ENCODE data around the gene COL15A1. TPM values are rescaled to one million over a fixed set of nuclear protein-coding genes. Genes with fewer than 3 reads are reported as not detected.

Gene COL15A1
- total and polyA plus RNA-seq, 2 donors (not counting 1 experiment from before 2014, with no cell fraction given): not detected

- H3K27me3 ChIP-seq (replicated peaks in 1 of 4; ENCODE audit: control extremely low read depth in 1 of 4, control insufficient read depth in 3 of 4, insufficient read depth in 4 of 4, low read length in 3 of 4): peaks cover 0 to 2% (median 0%) of the 10 kb centered on the region in 4 experiments
- WGBS (ENCODE audit: insufficient coverage): 71% methylated on average over 4 of the region's 8 CpGs
- H3K4me3 ChIP-seq (ENCODE audit: control extremely low read depth in 1 of 5, extremely low read depth in 1 of 5, insufficient read depth in 1 of 5, low read depth in 2 of 5, low read length in 4 of 5): no peak overlapping the region
- H2AFZ ChIP-seq (ENCODE audit: insufficient read depth, low read depth, low read length, poor library complexity, severe bottlenecking): no peak overlapping the region
- no peak for DNase-seq
- Mint-ChIP-seq H3K4me1 (no peaks in the 10 kb centered on the region), H3K4me3 (no peak overlapping the region), H3K27ac (no peak overlapping the region), H3K9me3 (ENCODE audit: insufficient read depth) (no peaks in the 10 kb centered on the region), H3K27me3 (peaks cover 17% of the 10 kb centered on the region)
- no peaks in the 10 kb centered on the region for H3K79me2 ChIP-seq (ENCODE audit: control insufficient read depth, insufficient read depth, low read length)
- H4K20me1 ChIP-seq (ENCODE audit: control insufficient read depth, insufficient read depth, low read length, poor library complexity, severe bottlenecking): no peaks in the 10 kb centered on the region
- H3K4me1 ChIP-seq (ENCODE audit: control insufficient read depth in 2 of 2, insufficient read depth in 2 of 2, low read length in 2 of 2): no peaks in the 10 kb centered on the region
- no peaks in the 10 kb centered on the region for H3K9me3 ChIP-seq (ENCODE audit: control extremely low read depth in 1 of 3, control insufficient read depth in 2 of 3, insufficient read depth in 1 of 3, low read length in 2 of 3)
- H3K9ac ChIP-seq (ENCODE audit: low read length): no peak overlapping the region
- H3K36me3 ChIP-seq (replicated peaks in 1 of 2; ENCODE audit: control extremely low read depth in 1 of 2, control insufficient read depth in 1 of 2, extremely low read depth in 1 of 2, insufficient read depth in 2 of 2, low read length in 1 of 2): no peaks in the 10 kb centered on the region
- H3K4me2 ChIP-seq (replicated peaks; ENCODE audit: low read depth, low read length, poor library complexity, severe bottlenecking): no peak overlapping the region
- POLR2A ChIA-PET: no interaction called here
- TF ChIP-seq EZH2 (IDR thresholded peaks at IDR 0.05; ENCODE audit: borderline replicate concordance, insufficient read depth, low read depth, low read length, poor library complexity, severe bottlenecking): no peak
- TF ChIP-seq CTCF (IDR thresholded peaks at IDR 0.05): no peak
- H3K27ac ChIP-seq (ENCODE audit: low read length in 2 of 2): no peak overlapping the region
- intact Hi-C loops (cut with micrococcal nuclease): no loop called here
- ATAC-seq (ENCODE audit: low read depth): no peak
- CTCF ChIA-PET: no interaction called here
Measured at GRCh38 chr9:98906273-98907040, 37.2 kb upstream of the COL15A1 start.

- Histone ChIP-seq H2AFZ (ENCODE audit: insufficient read depth, low read depth, low read length, poor library complexity, severe bottlenecking) (no peak overlapping the region), H3K4me3 (ENCODE audit: control extremely low read depth in 1 of 5, extremely low read depth in 1 of 5, insufficient read depth in 1 of 5, low read depth in 2 of 5, low read length in 4 of 5) (no peak overlapping the region), H3K27ac (ENCODE audit: low read length in 2 of 2) (no peak overlapping the region), H3K79me2 (ENCODE audit: control insufficient read depth, insufficient read depth, low read length) (no peaks in the 10 kb centered on the region), H3K4me2 (replicated peaks; ENCODE audit: low read depth, low read length, poor library complexity, severe bottlenecking) (no peak overlapping the region), H3K4me1 (ENCODE audit: control insufficient read depth in 2 of 2, insufficient read depth in 2 of 2, low read length in 2 of 2) (no peaks in the 10 kb centered on the region), H3K27me3 (replicated peaks in 1 of 4; ENCODE audit: control extremely low read depth in 1 of 4, control insufficient read depth in 3 of 4, insufficient read depth in 4 of 4, low read length in 3 of 4) (peaks cover 0 to 2% (median 0%) of the 10 kb centered on the region in 4 experiments), H3K36me3 (replicated peaks in 1 of 2; ENCODE audit: control extremely low read depth in 1 of 2, control insufficient read depth in 1 of 2, extremely low read depth in 1 of 2, insufficient read depth in 2 of 2, low read length in 1 of 2) (no peaks in the 10 kb centered on the region), H3K9ac (ENCODE audit: low read length) (no peak overlapping the region), H3K9me3 (ENCODE audit: control extremely low read depth in 1 of 3, control insufficient read depth in 2 of 3, insufficient read depth in 1 of 3, low read length in 2 of 3) (no peaks in the 10 kb centered on the region), H4K20me1 (ENCODE audit: control insufficient read depth, insufficient read depth, low read length, poor library complexity, severe bottlenecking) (no peaks in the 10 kb centered on the region)
- intact Hi-C loops (cut with micrococcal nuclease): no loop called here
- no peak overlapping the region for H3K27ac Mint-ChIP-seq
- ChIA-PET CTCF (no interaction called here), POLR2A (no interaction called here)
- ATAC-seq (ENCODE audit: low read depth) (no peak), DNase-seq (no peak)
- no peak overlapping the region for H3K4me3 Mint-ChIP-seq
- no peaks in the 10 kb centered on the region for H3K9me3 Mint-ChIP-seq (ENCODE audit: insufficient read depth)
- no peaks in the 10 kb centered on the region for H3K4me1 Mint-ChIP-seq
- TF ChIP-seq EZH2 (IDR thresholded peaks at IDR 0.05; ENCODE audit: borderline replicate concordance, insufficient read depth, low read depth, low read length, poor library complexity, severe bottlenecking) (no peak), CTCF (IDR thresholded peaks at IDR 0.05) (no peak)
- WGBS (ENCODE audit: insufficient coverage): 100% methylated on average over 1 of the region's 4 CpGs
- H3K27me3 Mint-ChIP-seq: peaks cover 19% of the 10 kb centered on the region
Measured at GRCh38 chr9:98907055-98907454, 36.7 kb upstream of the COL15A1 start.
